SKM-1 (cell line): ENCODE data around the gene SOCS3.
"Not testable (repeated sequence)": the region's sequence is repeated elsewhere in the genome, so short reads cannot be mapped to it uniquely, and the experiment has no call there.

Experiments
- DNase-seq: peaks from one replicate; lab custom pipeline; 2025; ENCODE audit not compliant: unreplicated experiment; lab: John Stamatoyannopoulos, UW

SOCS3 gene

GRCh38 chr17:78313735-78314648 lies 45.9 kb downstream of the SOCS3 start:
- no peak for DNase-seq

- DNase-seq, result not testable (repeated sequence)
Observed at GRCh38 chr17:78309659-78310255, 50.1 kb downstream of the SOCS3 start.

- DNase-seq, result no peak
Observed at GRCh38 chr17:78307887-78308638, 51.8 kb downstream of the SOCS3 start.

- no peak for DNase-seq
Observed at GRCh38 chr17:78306913-78307312, 53.0 kb downstream of the SOCS3 start.
